ENCODE measurements around the gene PIGT. TPM values are rescaled to one million over a fixed set of nuclear protein-coding genes. Genes with fewer than 3 reads are reported as not detected.
A peak's percentile ranks its signal among the peaks of the same experiment; 100 is the strongest.

The PIGT gene
- total and polyA plus RNA-seq, 2 of the 13 experiments (the other 11 are each of a cell fraction or from before 2014, with no cell fraction given) = 65.9 to 74.1 TPM

GRCh38 chr20:45470262-45470931 is 54.5 kb downstream of the PIGT start (continued):
- TF ChIP-seq ATF5 (CRISPR knock-in tag; IDR thresholded peaks at IDR 0.05; ENCODE audit: low read depth) (no peak), FOXM1 (CRISPR knock-in tag; IDR thresholded peaks at IDR 0.05) (no peak), GMEB2 (CRISPR knock-in tag; IDR thresholded peaks at IDR 0.05; ENCODE audit: low read depth) (no peak), ZNF367 (CRISPR knock-in tag; IDR thresholded peaks at IDR 0.05; ENCODE audit: borderline replicate concordance) (no peak), POGZ (CRISPR knock-in tag; IDR thresholded peaks at IDR 0.05) (no peak), ZBTB7B (CRISPR knock-in tag; IDR thresholded peaks at IDR 0.05) (0 out of 2 replicates have a peak, but pooled peaks have one; percentile 15), ZNF784 (CRISPR knock-in tag; IDR thresholded peaks at IDR 0.05; ENCODE audit: borderline replicate concordance) (no peak), ZNF607 (CRISPR knock-in tag; IDR thresholded peaks at IDR 0.05; ENCODE audit: borderline replicate concordance) (no peak), PAX8 (CRISPR knock-in tag; IDR thresholded peaks at IDR 0.05; ENCODE audit: borderline replicate concordance) (0 out of 2 replicates have a peak, but pooled peaks have one; percentile 34), ZNF75D (CRISPR knock-in tag; IDR thresholded peaks at IDR 0.05; ENCODE audit: borderline replicate concordance) (no peak), ARHGAP35 (CRISPR knock-in tag; IDR thresholded peaks at IDR 0.05; ENCODE audit: borderline replicate concordance) (peak; percentile 72; the same call in 1 of the 2 replicates), KDM2A (CRISPR knock-in tag; IDR thresholded peaks at IDR 0.05; ENCODE audit: borderline replicate concordance, low read depth) (0 out of 2 replicates have a peak, but pooled peaks have one; percentile 25), HNRNPUL1 (IDR thresholded peaks at IDR 0.05; ENCODE audit: low read depth, low read length) (no peak), ZHX1 (CRISPR knock-in tag; IDR thresholded peaks at IDR 0.05; ENCODE audit: low read depth) (no peak), MLLT10 (CRISPR knock-in tag; IDR thresholded peaks at IDR 0.05) (no peak), MATR3 (CRISPR knock-in tag; IDR thresholded peaks at IDR 0.05) (no peak), ZNF142 (CRISPR knock-in tag; IDR thresholded peaks at IDR 0.05) (no peak)

All from HepG2 (cell line).